Brain microvascular endothelial cell (primary cell): ENCODE results near the gene SLFNL1.

ENCODE experiments used
- DNase-seq: peaks from one replicate; pipeline ENCODE4 v3.0.0-alpha.2; 2020
- H3K27ac ChIP-seq: fragments of 250-450 bp; sonication (Bioruptor Pico); 2 replicates; pipeline ENCODE4 v1.5.1; 2020; ENCODE audit warnings: mild to moderate bottlenecking, moderate library complexity
- H3K27me3 ChIP-seq: fragments of 250-450 bp; sonication (Bioruptor Pico); replicated peaks from 2 replicates; pipeline ENCODE4 v1.5.1; 2020; ENCODE audit warnings: mild to moderate bottlenecking
- H3K36me3 ChIP-seq: fragments of 250-450 bp; sonication (Bioruptor Pico); replicated peaks from 2 replicates; pipeline ENCODE4 v1.5.1; 2020; ENCODE audit warnings: mild to moderate bottlenecking
- H3K4me3 ChIP-seq: 2 replicates; pipeline ENCODE4 v1.5.1; 2011; ENCODE audit warnings: low read depth, mild to moderate bottlenecking, control low read depth, low read length, moderate library complexity
- CTCF ChIP-seq: IDR thresholded peaks from 2 replicates; pipeline ENCODE4 v1.5.1; 2011; ENCODE audit warnings: low read depth, mild to moderate bottlenecking, moderate library complexity, low read length, control low read depth, inconsistent platforms; ENCODE audit errors: missing control alignments
- in situ Hi-C: cut with HindIII; loops from 2 replicates; pipeline ENCODE4 v1.10.0; 2017; ENCODE audit warnings: low sequenced_read_pairs, low pct_ligation_motif_present

Gene SLFNL1

DNA sequence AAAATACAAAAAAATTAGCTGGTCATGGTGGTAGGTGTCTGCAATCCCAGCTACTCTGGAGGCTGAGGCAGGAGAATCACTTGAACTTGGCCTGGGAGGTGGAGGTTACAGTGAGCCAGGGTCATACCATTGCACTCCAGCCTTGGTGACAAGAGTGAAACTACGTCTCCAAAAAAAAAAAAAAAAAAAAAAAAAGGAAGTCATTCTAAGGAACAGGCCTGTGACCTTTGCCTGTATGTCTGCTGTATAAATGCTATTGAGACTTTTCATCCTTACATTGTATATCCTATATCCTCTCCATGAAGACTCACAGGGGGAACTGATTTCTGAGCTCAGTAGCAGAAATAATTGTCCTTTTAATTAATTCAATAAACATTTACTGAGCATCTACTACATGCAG lies 49.6 kb downstream of the SLFNL1 start:
- Histone ChIP-seq H3K4me3 (no peak overlapping the region), H3K27me3 (no peaks in the 10 kb centered on the region), H3K27ac (no peak overlapping the region), H3K36me3 (no peaks in the 10 kb centered on the region)
- in situ Hi-C loops = no loop called here
- no peak for TF ChIP-seq CTCF
- no peak for DNase-seq

- in situ Hi-C loops = no loop called here
- Histone ChIP-seq H3K27me3 (no peaks in the 10 kb centered on the region), H3K36me3 (no peaks in the 10 kb centered on the region), H3K4me3 (no peak overlapping the region), H3K27ac (no peak overlapping the region)
- no peak for DNase-seq
- no peak for TF ChIP-seq CTCF
Measured at GRCh38 chr1:40969445-40969844, 52.1 kb downstream of the SLFNL1 start.

DNA sequence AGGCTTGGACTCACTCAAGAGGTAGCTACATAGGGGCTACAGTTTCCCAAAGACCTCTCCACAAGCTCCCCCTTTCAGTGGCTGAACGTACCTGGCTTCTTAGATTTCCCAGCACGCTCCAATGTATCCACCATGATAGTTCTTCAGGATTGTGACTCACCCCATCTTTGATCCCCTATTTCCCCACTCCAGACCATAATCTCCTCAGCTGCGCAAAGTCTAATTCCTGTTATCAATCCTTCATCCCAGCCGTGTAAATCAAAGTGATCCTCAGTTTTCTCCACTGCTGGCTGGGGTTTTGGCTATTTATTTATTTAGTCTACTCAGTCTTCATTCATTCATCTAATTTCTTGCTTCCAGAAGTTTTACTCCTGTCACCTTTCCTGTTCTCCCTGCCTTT lies 55.1 kb downstream of the SLFNL1 start:
- H3K27ac ChIP-seq = no peak overlapping the region
- H3K27me3 ChIP-seq = no peaks in the 10 kb centered on the region
- no peak for DNase-seq
- no peak overlapping the region for H3K4me3 ChIP-seq
- TF ChIP-seq CTCF = no peak
- no peaks in the 10 kb centered on the region for H3K36me3 ChIP-seq
- in situ Hi-C loops = no loop called here
